Left ventricle myocardium inferior (tissue), 1 donor: ENCODE results near the gene NAA10. TPM values are rescaled to one million over a fixed set of nuclear protein-coding genes. Genes with fewer than 3 reads are reported as not detected.

ENCODE experiments used
- DNase-seq: peaks from one replicate; pipeline ENCODE4 v3.0.0-alpha.2; 2020
- H3K27ac ChIP-seq: fragments of 200-600 bp; replicated peaks from 2 replicates; pipeline ENCODE4 v1.8.0; 2021
- H3K27me3 ChIP-seq: fragments of 200-600 bp; 2 replicates; pipeline ENCODE4 v1.8.0; 2021; ENCODE audit warnings: low read depth
- H3K36me3 ChIP-seq: fragments of 200-600 bp; 2 replicates; pipeline ENCODE4 v1.8.0; 2021
- H3K4me1 ChIP-seq: fragments of 200-600 bp; 2 replicates; pipeline ENCODE4 v1.8.0; 2021
- H3K4me3 ChIP-seq: fragments of 200-600 bp; 2 replicates; pipeline ENCODE4 v1.8.0; 2021; ENCODE audit warnings: mild to moderate bottlenecking, moderate library complexity
- H3K9me3 ChIP-seq: fragments of 200-600 bp; replicated peaks from 2 replicates; pipeline ENCODE4 v1.8.0; 2021
- intact Hi-C: fragments of 100-400 bp; cut with micrococcal nuclease; formaldehyde crosslinking; loops from one replicate; pipeline ENCODE4 v1.11.0; 2022
- total RNA-seq: library from RNA; stranded (reverse); fragmentation: NEBNext Ultra II Directional; extraction: Animal tissue kit (Norgen Biotek cat#: 25700); gene quantifications from one replicate; pipeline ENCODE4 v1.2.1, GENCODE V29; 2021
- TF ChIP-seq, protein P1 (sequence below): fragments of 200-600 bp; IDR thresholded peaks from 2 replicates; pipeline ENCODE4 v1.8.0; 2021; ENCODE audit warnings: antibody characterized with exemption, mild to moderate bottlenecking, borderline replicate concordance
- donor health status: DM: no; HTN: yes; CAD: no; lungs with severe emphysema.

Gene NAA10
- total RNA-seq, 1 donor from 2014 or later, result 67.1 TPM

DNA sequence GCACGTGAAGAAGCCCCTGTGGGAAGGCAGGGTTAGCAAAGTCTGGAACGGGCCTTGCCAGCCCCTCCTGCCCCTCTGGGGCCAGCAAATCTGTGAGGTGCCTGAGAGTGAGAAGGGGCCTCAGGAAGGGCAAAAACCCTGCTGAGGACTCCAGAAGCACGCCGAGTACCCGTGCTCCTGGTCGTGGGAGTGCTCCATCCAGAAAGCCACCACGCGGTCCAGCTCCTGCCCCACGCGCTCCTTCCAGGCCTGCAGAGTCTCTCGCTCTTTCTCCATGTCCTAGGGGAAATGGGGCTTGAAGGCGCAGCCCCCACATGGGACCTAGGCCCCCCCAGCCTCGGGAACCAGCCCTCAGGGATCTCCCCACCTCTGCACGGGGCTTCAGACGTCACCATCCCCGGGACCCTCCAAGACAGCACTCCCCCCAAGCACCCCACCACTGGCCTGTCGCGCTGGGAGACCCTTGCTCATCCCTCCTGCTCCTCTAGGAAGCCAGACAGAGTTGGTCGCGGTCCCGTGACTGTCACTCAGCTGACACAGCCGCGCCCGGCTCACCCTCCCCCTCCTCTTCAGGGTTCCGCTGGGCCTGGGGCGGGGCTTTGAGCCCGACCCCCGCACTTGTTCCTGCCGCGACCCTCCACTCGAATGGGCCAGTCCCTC, 9.4 kb upstream of the NAA10 start, which contains the start of gene RENBP:
TSS of gene RENBP (minus strand) at position 504 of the 660 bp plus-strand sequence. CDS start at position 471, 33 bp downstream.
- peaks cover under 1% of the 10 kb centered on the region for H3K36me3 ChIP-seq
- DNase-seq, result peak; percentile 61
- no peaks in the 10 kb centered on the region for H3K27me3 ChIP-seq
- H3K4me1 ChIP-seq, result peaks cover 29% of the 10 kb centered on the region
- TF ChIP-seq, protein P1, sequence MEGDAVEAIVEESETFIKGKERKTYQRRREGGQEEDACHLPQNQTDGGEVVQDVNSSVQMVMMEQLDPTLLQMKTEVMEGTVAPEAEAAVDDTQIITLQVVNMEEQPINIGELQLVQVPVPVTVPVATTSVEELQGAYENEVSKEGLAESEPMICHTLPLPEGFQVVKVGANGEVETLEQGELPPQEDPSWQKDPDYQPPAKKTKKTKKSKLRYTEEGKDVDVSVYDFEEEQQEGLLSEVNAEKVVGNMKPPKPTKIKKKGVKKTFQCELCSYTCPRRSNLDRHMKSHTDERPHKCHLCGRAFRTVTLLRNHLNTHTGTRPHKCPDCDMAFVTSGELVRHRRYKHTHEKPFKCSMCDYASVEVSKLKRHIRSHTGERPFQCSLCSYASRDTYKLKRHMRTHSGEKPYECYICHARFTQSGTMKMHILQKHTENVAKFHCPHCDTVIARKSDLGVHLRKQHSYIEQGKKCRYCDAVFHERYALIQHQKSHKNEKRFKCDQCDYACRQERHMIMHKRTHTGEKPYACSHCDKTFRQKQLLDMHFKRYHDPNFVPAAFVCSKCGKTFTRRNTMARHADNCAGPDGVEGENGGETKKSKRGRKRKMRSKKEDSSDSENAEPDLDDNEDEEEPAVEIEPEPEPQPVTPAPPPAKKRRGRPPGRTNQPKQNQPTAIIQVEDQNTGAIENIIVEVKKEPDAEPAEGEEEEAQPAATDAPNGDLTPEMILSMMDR, result no peak
- intact Hi-C loops, result no loop called here
- no peaks in the 10 kb centered on the region for H3K9me3 ChIP-seq
- H3K4me3 ChIP-seq, result peak within 1 kb of the TSS; percentile 60
- peak within 1 kb of the TSS; percentile 50 for H3K27ac ChIP-seq

GRCh38 chrX:153941336-153942252, 6.8 kb upstream of the NAA10 start:
- Histone ChIP-seq H3K9me3 (no peaks in the 10 kb centered on the region), H3K4me3 (peak overlapping the region; percentile 33), H3K36me3 (no peaks in the 10 kb centered on the region), H3K27ac (peak overlapping the region; percentile 52), H3K27me3 (no peaks in the 10 kb centered on the region), H3K4me1 (peaks cover 11% of the 10 kb centered on the region)
- no peak for DNase-seq
- TF ChIP-seq, protein P1, result no peak
- intact Hi-C loops, result no loop called here

DNA sequence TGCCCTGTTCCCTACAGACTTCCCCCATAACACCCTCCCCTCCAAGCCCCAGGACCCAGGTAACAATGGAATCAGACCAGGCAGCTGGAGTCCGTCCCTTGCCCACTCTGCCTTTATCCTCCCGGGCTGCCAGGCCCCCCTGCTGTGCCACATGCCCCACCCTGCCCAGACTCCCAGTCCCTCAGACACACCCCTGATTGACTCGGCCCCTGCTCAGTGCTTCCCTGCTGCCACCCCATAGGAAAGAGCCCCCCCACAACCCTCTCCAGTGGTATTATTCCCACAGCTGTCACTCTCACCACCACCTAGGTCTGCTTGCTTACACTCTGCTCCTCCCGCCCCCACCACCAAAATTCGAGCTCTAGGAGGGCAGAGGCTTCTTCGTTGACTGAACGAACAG, 4.7 kb upstream of the NAA10 start:
- Histone ChIP-seq H3K9me3 (no peaks in the 10 kb centered on the region), H3K36me3 (no peaks in the 10 kb centered on the region), H3K4me3 (no peak overlapping the region), H3K27ac (no peak overlapping the region), H3K4me1 (peaks cover 16% of the 10 kb centered on the region), H3K27me3 (no peaks in the 10 kb centered on the region)
- TF ChIP-seq, protein P1, result no peak
- no peak for DNase-seq
- intact Hi-C loops, result no loop called here

DNA sequence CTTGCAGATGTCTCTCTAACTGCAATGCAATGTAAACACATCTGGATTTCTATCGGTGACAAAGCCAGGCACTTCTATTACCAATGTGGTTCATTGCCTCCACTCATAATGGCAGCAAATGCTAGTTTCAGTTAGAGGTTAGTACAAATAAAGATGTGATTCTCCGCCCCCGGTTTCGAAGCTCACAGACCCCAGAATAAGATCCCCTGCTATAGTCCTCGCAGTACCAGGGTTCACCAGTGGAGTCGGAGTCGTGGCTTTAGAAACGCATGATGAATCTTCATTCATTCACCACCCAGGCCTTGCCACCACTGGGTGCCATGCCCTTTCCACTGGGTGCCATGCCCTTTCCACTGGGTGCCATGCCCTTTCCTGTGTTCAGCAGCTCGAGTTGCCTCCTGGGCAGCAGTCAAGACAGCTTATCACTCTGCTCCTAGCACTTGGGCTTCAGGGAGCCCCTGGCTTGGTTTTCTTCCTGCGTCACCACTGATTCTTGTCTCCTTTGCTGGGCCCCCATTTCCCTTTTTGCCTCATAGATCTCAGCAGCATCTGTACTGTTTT, 3.5 kb upstream of the NAA10 start:
- no peak for DNase-seq
- intact Hi-C loops, result no loop called here
- Histone ChIP-seq H3K4me1 (peaks cover 18% of the 10 kb centered on the region), H3K27me3 (no peaks in the 10 kb centered on the region), H3K36me3 (no peaks in the 10 kb centered on the region), H3K27ac (no peak overlapping the region), H3K9me3 (no peaks in the 10 kb centered on the region), H3K4me3 (no peak overlapping the region)
- TF ChIP-seq, protein P1, result no peak

DNA sequence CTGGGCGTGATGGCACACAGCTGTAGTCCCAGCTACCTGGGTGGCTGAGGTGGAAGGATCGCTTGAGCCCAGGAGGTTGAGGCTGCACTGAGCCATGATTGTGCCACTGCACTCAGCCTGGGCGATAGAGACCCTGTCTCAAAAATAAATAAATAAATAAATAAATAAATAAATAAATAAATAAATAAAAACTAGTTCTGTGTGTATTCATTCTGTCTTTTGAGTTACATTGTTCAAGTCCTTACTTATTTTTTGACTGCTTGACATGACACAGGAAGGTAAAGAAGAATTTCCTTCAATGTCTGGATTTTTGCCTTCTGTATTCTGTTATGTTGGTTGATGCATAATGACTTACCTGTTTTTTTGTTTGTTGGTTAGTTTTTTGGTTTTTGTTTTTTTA, 2.2 kb upstream of the NAA10 start:
- Histone ChIP-seq H3K27ac (no peak overlapping the region), H3K4me3 (no peak overlapping the region), H3K9me3 (no peaks in the 10 kb centered on the region), H3K4me1 (peaks cover 27% of the 10 kb centered on the region), H3K27me3 (no peaks in the 10 kb centered on the region), H3K36me3 (peaks cover 6% of the 10 kb centered on the region)
- TF ChIP-seq, protein P1, result no peak
- intact Hi-C loops, result no loop called here
- no peak for DNase-seq
